Stimulated activated CD4-positive, alpha-beta T cell treated with anti-CD3 and anti-CD28 coated beads, Interleukin-15, amount 100 ng/mL, for 24 hours (primary cell): ENCODE measurements around the gene KLHL24.
"Not testable (repeated sequence)": the region's sequence is repeated elsewhere in the genome, so short reads cannot be mapped to it uniquely, and the experiment has no call there.

ENCODE experiments used
- DNase-seq: peaks from one replicate; pipeline ENCODE4 v3.0.0-alpha.2; 2020

KLHL24 gene

GRCh38 chr3:183697610-183698317 lies 62.3 kb downstream of the KLHL24 start, which contains the start of gene YEATS2:
YEATS2 (plus strand) TSS chr3:183697797; CDS start chr3:183715163, 17,366 bp downstream.
- peak; percentile 88 for DNase-seq

GRCh38 chr3:183698318-183698751 lies 62.9 kb downstream of the KLHL24 start:
- DNase-seq: peak; percentile 48

- peak; percentile 18 for DNase-seq
These were observed 63.3 kb downstream of the KLHL24 start for GRCh38 chr3:183698756-183699155.

GRCh38 chr3:183699238-183699947 lies 64.0 kb downstream of the KLHL24 start:
- no peak for DNase-seq

GRCh38 chr3:183701744-183702143 lies 66.3 kb downstream of the KLHL24 start:
- no peak for DNase-seq

- not testable (repeated sequence) for DNase-seq
These were observed 68.5 kb downstream of the KLHL24 start for GRCh38 chr3:183703892-183704291.

GRCh38 chr3:183710231-183710630 lies 74.8 kb downstream of the KLHL24 start:
- DNase-seq: no peak

- DNase-seq: no peak
These were observed 76.1 kb downstream of the KLHL24 start for GRCh38 chr3:183711516-183711915.

GRCh38 chr3:183714622-183715021 lies 79.2 kb downstream of the KLHL24 start:
- no peak for DNase-seq

GRCh38 chr3:183718012-183718411 lies 82.6 kb downstream of the KLHL24 start:
- DNase-seq: no peak

GRCh38 chr3:183725387-183725786 lies 90.0 kb downstream of the KLHL24 start:
- DNase-seq: no peak

GRCh38 chr3:183728204-183728603 lies 92.8 kb downstream of the KLHL24 start:
- DNase-seq: no peak

GRCh38 chr3:183730361-183730760 lies 94.9 kb downstream of the KLHL24 start:
- DNase-seq: no peak

GRCh38 chr3:183731611-183732010 lies 96.2 kb downstream of the KLHL24 start:
- DNase-seq: no peak

- no peak for DNase-seq
These were observed 98.1 kb downstream of the KLHL24 start for GRCh38 chr3:183733553-183733952.
